ENCODE results near the gene ZNF630. TPM values are rescaled to one million over a fixed set of nuclear protein-coding genes. Genes with fewer than 3 reads are reported as not detected.
A peak's percentile ranks its signal among the peaks of the same experiment; 100 is the strongest.
"Not testable (repeated sequence)": the region's sequence is repeated elsewhere in the genome, so short reads cannot be mapped to it uniquely, and the experiment has no call there.

The ZNF630 gene
- total RNA-seq (1 to 10 TPM; 2.8 to 6.9 (median 4.1) TPM), polyA plus RNA-seq (1 to 10 TPM; 2.9 to 6.6 TPM)
- long read RNA-seq, donor 1, transcript ZNF630-206 (5 exons, 2,829 nt), result major isoform, 7 of 25 reads
- long read RNA-seq, donor 1, partial matches to known transcripts, result 0 of 25 reads
- long read RNA-seq, donor 1, other reads (novel, unspliced or antisense), result 12 of 25 reads
- long read RNA-seq, donor 2, result 0 reads
- long read RNA-seq, donor 3, partial matches to known transcripts, result 2 of 7 reads
- long read RNA-seq, donor 3, other reads (novel, unspliced or antisense), result 3 of 7 reads

DNA sequence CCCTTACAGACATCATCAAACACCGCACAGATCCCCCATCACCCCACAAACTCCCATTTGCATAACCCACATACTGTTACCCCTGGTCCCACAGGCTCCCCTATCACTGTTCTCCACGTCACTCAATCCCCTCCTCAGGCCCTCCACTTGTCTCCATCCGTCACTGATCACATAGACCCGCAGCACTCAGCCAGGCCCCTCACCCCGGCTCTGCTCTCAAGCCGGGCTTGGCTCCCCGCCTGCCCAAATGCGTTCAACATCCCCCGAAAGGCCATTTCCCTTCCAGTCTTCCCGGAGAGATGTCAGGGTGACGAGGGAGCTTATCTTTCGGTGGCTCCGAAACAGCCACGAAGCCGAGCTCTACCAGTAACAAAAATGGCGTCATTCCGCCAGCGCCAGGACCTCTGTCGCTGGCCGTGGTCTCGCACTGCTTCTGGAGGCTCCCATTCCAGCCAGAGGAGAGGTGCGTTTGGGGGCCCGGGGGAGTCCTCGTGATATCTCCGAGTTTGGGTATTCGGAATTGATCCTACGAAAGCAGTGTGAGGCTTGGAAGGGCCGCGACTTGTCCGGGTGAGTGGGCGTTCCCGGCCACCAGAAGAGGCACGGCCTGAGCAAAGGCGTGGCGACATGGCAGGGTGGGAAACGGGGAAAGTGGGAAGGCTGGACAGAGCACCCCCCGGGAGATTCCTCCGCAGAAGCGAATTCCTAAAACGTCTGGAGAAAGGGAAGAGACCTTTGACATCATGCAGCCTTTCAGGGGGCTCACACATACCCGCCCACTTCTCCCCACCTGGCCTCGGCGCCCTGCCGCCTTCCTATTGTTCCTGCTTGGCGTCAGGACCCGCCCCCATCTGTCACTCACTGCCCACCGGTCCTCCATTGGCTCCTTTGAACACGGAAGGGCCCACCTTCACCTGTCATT lies at the start of gene ZNF630:
Gene ZNF630 (minus strand): TSS at position 577 of the 922 bp plus-strand sequence. CDS start 4,754 bp downstream, outside the sequence.
- Histone ChIP-seq H3K4me3 (peak within 1 kb of the TSS; percentile 62), H3K4me1 (ENCODE audit: insufficient read depth) (peaks cover 2% of the 10 kb centered on the region), H3K36me3 (no peaks in the 10 kb centered on the region), H3K27ac (peak within 1 kb of the TSS; percentile 49 to 63), H3K9me3 (no peaks in the 10 kb centered on the region), H3K27me3 (no peaks in the 10 kb centered on the region)
- DNase-seq, result peak; percentile 74 to 79 (median 76)
- peak; percentile 50 for TF ChIP-seq POLR2A (IDR thresholded peaks at IDR 0.05)
- no peak for TF ChIP-seq EP300 (IDR thresholded peaks at IDR 0.05)
- TF ChIP-seq, protein P1, sequence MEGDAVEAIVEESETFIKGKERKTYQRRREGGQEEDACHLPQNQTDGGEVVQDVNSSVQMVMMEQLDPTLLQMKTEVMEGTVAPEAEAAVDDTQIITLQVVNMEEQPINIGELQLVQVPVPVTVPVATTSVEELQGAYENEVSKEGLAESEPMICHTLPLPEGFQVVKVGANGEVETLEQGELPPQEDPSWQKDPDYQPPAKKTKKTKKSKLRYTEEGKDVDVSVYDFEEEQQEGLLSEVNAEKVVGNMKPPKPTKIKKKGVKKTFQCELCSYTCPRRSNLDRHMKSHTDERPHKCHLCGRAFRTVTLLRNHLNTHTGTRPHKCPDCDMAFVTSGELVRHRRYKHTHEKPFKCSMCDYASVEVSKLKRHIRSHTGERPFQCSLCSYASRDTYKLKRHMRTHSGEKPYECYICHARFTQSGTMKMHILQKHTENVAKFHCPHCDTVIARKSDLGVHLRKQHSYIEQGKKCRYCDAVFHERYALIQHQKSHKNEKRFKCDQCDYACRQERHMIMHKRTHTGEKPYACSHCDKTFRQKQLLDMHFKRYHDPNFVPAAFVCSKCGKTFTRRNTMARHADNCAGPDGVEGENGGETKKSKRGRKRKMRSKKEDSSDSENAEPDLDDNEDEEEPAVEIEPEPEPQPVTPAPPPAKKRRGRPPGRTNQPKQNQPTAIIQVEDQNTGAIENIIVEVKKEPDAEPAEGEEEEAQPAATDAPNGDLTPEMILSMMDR (IDR thresholded peaks at IDR 0.05), result no peak
- whole genome bisulfite sequencing, 3 donors, result 29 to 48% (median 31%) methylated on average over 48 of the region's 48 CpGs
- intact Hi-C loops (cut with DNase I), result no loop called here

DNA sequence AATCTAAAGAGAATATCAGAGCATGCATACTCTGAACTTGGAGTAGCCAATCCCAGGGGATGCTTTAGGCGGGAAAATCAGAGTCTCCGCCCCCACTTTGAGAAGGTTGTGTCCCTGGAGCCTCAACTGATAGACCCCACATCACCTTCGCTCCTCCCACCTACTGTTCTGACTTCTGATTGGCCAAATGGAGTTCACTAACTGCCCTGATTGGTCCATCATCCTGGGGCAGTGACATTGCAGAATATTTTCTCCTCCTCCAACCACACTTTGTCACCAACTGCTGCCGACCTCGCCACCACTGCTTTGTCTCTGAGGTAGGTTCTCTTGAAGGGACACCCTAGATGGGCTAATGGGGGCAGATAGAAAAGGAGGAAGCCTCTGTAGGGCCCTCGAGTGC lies 36.3 kb upstream of the ZNF630 start:
- intact Hi-C loops (cut with DNase I), result no loop called here
- Histone ChIP-seq H3K27me3 (no peaks in the 10 kb centered on the region), H3K9me3 (no peaks in the 10 kb centered on the region), H3K4me3 (no peak overlapping the region), H3K27ac (no peak overlapping the region), H3K36me3 (no peaks in the 10 kb centered on the region), H3K4me1 (ENCODE audit: insufficient read depth) (no peaks in the 10 kb centered on the region)
- 70 to 77% (median 71%) methylated on average over 6 of the region's 6 CpGs for WGBS, 3 donors
- no peak for TF ChIP-seq EP300 (IDR thresholded peaks at IDR 0.05)
- DNase-seq, result no peak

DNA sequence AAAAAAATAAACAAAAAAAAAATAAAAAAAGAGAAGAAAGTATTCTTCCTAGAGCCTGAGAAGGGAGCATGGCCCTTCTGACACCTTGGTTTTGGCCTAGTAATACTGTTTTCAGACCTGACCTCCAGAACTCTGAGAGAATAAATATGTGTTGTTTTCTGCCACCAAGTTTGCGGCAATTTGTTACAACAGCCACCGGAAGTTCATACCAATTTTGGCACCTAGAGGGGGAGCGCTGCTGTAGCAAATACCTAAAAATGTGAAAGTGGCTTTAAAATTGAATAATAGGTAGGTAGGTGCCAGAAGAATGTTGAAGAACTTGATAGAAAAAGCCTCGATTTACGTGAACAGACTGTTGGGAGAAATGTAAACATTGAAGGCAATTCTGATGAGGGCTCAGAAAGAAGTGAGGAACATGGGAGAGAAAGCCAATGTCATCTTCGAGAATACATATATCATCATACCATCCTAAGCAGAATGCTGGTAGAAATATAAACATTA lies 31.5 kb upstream of the ZNF630 start:
- WGBS, 3 donors, result 81 to 83% (median 83%) methylated on average over 6 of the region's 6 CpGs
- no peak for DNase-seq
- TF ChIP-seq, protein P1 (IDR thresholded peaks at IDR 0.05), result no peak
- TF ChIP-seq POLR2A (IDR thresholded peaks at IDR 0.05) (no peak), EP300 (IDR thresholded peaks at IDR 0.05) (no peak)

DNA sequence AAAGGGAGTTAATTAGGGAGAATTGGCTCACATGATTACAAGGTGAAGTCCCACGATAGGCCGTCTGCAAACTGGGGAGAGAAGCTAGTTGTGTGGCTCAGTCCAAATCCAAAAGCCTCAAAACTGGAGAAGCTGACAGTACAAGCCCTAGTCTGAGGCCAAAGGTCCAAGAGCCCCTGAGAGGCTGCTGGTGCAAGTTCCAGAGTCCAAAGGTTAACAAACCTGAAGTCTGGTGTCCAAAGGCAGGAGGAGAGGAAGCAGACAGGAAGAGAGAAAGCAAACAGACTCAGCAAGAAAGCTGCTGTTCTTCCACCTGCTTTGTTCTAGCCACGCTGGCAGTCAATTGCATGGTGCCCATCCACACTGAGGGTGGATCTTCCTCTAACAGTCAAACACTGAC lies 30.0 kb upstream of the ZNF630 start:
- Histone ChIP-seq H3K27me3 (no peaks in the 10 kb centered on the region), H3K36me3 (no peaks in the 10 kb centered on the region), H3K27ac (no peak overlapping the region), H3K4me1 (ENCODE audit: insufficient read depth) (no peaks in the 10 kb centered on the region), H3K4me3 (no peak overlapping the region), H3K9me3 (no peaks in the 10 kb centered on the region)
- WGBS, 3 donors, result 81 to 89% (median 88%) methylated on average over 3 of the region's 3 CpGs
- no peak for DNase-seq
- no peak for TF ChIP-seq EP300 (IDR thresholded peaks at IDR 0.05)
- TF ChIP-seq, protein P1 (IDR thresholded peaks at IDR 0.05), result no peak
- no peak for TF ChIP-seq POLR2A (IDR thresholded peaks at IDR 0.05)
- intact Hi-C loops (cut with DNase I), result no loop called here

More for the DNA sequence above, 31.5 kb upstream of the ZNF630 start:
- intact Hi-C loops (cut with DNase I), result no loop called here
- Histone ChIP-seq H3K4me1 (ENCODE audit: insufficient read depth) (no peaks in the 10 kb centered on the region), H3K4me3 (no peak overlapping the region), H3K9me3 (no peaks in the 10 kb centered on the region), H3K36me3 (no peaks in the 10 kb centered on the region), H3K27me3 (no peaks in the 10 kb centered on the region), H3K27ac (no peak overlapping the region)

DNA sequence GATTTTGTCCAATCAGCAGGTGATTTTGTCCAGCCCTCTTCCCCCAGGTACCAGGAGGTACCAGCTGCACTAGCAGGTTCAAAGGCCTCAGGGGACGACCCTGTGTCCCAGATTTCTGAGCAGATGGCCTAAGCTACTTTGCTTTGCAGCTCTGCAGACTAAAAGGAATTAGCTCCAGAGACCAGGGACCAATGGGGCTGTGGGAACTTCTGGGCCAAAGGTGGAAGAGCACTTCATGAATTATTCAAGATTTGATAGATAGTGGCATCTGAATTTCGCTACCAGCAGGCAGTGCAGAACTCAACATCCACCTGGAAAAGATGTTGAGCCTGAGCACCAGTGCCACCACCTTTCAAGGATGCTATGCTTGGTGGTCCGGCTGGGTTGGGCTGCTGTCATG lies 21.1 kb upstream of the ZNF630 start:
- H3K27me3 ChIP-seq; intact Hi-C loops (cut with DNase I); H3K4me3 ChIP-seq; H3K4me1 ChIP-seq (ENCODE audit: insufficient read depth); H3K36me3 ChIP-seq; H3K9me3 ChIP-seq; DNase-seq; H3K27ac ChIP-seq: not testable (repeated sequence)
- WGBS, 3 donors, result 43 to 53% (median 48%) methylated on average over 3 of the region's 3 CpGs
